Hematopoietic multipotent progenitor cell treated with erythropoietin and hydrocortisone succinate and interleukin-3 and kit ligand, for 17 days (in vitro differentiated cells): ENCODE data around the gene MS4A7.
"Not testable (repeated sequence)": the region's sequence is repeated elsewhere in the genome, so short reads cannot be mapped to it uniquely, and the experiment has no call there.

ENCODE experiments used
- DNase-seq: peaks from one replicate; pipeline ENCODE4 v3.0.0-alpha.2; 2015; ENCODE audit warnings: low spot score

Gene MS4A7

GRCh38 chr11:60378354-60378753 lies at the start of gene MS4A7:
TSS of gene MS4A7 (plus strand) at chr11:60378532. CDS start at chr11:60383142, 4,610 bp downstream.
- DNase-seq: no peak

GRCh38 chr11:60332846-60333245 lies 45.5 kb upstream of the MS4A7 start:
- no peak for DNase-seq

DNA sequence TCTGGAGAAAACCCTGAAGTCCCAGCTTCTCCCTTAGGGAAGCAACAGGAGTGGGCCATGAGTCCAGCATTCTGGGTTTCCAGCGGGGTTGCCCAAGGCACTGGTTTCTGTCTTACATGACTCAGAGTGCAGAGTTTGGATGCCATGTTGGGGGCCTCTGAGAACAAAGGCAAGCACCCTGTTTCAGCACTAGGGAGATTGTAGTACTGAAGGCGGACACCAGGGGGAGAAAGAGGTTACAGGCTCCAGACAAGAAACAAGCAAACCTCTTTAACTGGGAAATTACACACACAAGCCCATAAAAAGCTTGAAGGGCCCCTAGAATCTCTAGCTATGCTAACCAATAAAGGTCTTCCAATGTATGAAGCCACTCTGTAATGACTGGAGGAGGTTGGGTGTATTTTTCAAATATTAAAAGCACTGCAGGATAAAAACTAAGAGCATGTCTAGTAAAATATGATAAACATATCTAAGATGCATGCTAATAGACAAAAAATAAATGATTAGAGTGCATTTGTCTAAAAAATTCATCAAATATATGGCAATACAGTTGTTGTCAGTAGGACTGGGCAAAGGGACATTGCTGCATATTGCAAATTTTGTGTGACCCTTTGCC lies 44.2 kb upstream of the MS4A7 start:
- DNase-seq: peak; percentile 39

GRCh38 chr11:60336767-60337391 lies 41.5 kb upstream of the MS4A7 start:
- DNase-seq: no peak

DNA sequence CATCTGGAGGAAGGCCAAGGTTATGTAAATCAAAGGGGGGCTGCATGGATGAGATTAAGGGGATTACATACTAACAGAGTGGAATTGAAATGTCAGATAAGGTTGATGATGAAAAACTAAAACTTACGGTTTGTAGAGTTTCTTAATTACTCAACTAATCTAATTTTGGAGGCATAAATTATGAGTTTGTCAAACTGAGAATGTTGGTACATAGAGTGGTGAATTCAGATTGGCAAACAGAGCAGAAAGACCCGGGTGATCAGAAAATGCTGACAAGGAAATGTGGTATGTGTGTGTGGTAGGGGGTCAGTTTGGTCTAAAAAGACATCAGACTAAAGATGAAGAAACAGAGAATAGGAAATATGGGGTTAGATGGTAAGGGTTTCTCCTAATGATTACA lies 40.3 kb upstream of the MS4A7 start:
- no peak for DNase-seq

GRCh38 chr11:60339356-60339755 lies 39.0 kb upstream of the MS4A7 start:
- no peak for DNase-seq

DNA sequence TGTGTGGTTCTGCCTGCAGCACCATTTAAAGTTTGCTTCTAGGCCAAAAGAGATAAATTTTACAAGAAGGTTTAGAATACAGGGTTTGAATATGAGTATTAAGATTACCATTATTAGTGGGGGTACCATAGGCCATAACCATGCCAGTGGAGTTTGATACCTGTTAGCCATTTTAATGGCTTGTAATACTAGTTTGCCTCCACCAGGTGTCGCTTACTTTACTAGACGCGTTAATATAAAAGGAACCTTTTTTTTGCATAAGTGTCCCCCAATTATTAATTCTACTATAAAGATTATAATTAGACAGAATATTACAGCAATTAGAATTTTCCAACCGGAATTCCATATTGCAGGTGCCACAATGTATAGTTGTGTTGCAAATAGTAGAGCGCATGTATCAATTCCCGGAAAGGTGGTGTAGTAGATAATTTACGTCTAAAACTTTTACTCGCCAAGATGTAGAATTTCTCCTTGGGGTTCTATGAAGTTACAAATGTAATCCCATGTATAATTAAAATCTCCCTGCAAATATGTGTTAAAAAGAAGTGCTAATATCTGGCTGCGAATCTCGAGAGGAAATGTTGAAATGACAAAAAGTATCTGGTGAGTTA lies 35.1 kb upstream of the MS4A7 start:
- peak; percentile 8 for DNase-seq

GRCh38 chr11:60344146-60344545 lies 34.2 kb upstream of the MS4A7 start:
- no peak for DNase-seq

DNA sequence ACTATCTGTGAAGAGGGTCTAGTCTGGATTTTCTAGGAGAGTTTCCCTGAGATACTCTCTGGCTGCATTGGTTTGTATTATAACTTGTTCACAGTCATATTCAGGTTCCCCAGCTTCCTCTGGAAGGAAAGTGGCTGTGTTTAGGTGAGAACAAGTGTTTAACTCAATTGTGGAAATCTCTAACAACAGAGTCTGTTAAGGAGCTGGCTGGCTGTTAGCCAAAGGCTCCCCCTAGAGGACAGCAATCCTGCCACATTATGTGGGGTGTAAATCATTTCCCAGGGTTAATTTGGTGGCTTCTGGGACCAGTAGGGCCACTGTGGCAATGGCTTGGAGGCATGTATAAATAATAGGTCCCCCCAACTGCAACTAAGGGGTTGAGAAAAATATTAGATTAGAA lies 32.8 kb upstream of the MS4A7 start:
- no peak for DNase-seq

DNA sequence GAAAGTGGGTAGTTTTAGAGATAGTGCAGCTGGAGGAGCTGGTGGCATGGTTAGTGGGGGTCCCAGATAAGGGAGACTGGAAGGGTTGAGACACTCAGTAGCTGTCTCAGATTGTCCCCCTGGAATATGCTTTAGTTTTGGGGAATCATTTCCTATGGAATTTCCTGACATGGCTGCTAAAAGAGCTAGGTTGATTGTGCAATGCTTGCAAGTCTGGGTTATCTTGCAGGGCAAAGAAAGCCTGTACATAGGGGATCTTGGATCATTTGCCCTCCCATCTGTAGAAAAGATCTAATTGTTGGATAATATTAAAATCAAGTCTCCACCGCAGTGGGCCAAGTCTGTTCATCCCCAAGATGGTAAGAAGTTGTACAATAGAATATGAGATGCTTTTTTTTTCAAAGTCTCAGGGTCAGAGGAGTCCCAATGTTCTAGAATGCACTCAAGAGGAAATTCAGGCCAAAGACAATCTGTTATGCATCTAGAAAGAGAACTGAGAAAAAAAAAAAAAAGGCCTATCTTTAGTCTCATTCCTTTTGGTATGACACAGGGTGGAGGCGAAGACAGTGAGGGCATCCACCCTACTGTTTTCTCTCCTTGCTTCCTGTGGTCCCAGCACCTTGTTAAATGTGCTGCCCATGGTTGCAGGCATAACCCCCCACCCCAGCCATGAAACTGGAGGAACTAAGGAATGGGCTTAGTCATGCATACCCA lies 31.1 kb upstream of the MS4A7 start:
- no peak for DNase-seq

GRCh38 chr11:60348116-60348515 lies 30.2 kb upstream of the MS4A7 start:
- DNase-seq: no peak

DNA sequence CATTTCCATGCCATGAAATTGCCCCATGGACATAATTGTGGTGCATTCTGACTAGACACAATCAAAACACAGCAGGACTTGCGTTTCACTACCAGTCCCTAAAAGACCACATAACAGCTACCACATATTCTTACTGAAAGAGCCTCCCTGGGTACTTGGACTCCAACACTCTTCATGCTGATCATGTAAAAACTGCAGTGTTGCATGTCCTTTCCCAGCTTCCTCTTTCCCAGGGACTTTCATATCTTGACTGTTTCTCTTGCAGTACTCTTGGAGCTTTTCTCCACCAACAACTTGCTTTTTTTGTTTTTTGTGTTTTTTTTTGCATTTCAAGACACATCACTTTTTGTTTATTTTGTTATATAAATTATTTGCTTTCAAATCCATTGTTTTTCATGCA lies 28.3 kb upstream of the MS4A7 start:
- no peak for DNase-seq

GRCh38 chr11:60357771-60358170 lies 20.6 kb upstream of the MS4A7 start:
- no peak for DNase-seq

GRCh38 chr11:60360621-60361020 lies 17.7 kb upstream of the MS4A7 start:
- DNase-seq: no peak

DNA sequence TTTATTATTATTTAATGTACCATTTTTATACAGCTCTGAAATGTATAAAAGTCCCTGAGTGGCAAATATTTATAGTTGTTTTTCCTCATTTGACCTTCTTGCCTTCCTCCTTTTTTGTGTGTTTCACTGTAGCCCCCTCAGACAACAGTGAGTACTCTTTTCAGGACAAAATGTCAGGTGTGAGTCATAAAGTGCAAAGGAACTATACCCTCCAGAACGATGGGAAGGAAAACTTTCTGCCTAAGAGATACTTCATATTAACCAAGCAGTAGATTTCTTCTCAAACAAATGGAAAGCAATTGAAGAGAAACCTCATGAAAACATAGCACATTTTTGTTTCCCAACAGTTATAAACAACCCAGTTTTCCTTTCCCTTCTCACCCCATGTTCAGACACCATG lies 16.1 kb upstream of the MS4A7 start:
- no peak for DNase-seq

GRCh38 chr11:60363542-60364470 lies 14.5 kb upstream of the MS4A7 start:
- peak; percentile 48 for DNase-seq

DNA sequence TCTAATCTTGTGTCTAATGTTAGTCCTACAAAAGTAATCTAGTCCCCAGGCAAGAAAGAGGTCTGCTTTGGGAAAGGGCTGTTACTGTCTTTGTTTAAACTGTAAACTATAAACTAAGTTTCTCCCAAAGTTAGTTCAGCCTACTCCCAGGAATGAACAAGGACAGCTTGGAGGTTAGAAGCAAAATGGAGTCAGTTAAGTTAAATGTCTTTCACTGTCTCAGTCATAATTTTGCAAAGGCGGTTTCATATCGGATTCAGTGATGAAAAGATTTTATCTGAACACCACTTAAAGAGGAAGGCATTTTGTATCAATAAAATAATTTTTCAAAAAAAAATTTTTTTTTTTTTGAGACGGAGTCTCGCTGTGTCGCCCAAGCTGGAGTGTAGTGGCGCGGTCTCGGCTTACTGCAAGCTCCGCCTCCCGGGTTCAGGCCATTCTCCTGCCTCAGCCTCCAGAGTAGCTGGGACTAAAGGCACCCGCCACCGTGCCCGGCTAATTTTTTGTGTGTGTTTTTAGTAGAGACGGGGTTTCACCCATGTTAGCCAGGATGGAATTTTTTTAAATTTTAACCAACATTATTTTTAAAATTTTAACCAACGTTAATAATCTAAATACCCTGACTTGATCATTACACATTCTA lies 11.9 kb upstream of the MS4A7 start:
- not testable (repeated sequence) for DNase-seq

- DNase-seq: no peak
These were observed 11.3 kb upstream of the MS4A7 start for GRCh38 chr11:60367009-60367408.

GRCh38 chr11:60367896-60368295 lies 10.4 kb upstream of the MS4A7 start:
- DNase-seq: no peak

DNA sequence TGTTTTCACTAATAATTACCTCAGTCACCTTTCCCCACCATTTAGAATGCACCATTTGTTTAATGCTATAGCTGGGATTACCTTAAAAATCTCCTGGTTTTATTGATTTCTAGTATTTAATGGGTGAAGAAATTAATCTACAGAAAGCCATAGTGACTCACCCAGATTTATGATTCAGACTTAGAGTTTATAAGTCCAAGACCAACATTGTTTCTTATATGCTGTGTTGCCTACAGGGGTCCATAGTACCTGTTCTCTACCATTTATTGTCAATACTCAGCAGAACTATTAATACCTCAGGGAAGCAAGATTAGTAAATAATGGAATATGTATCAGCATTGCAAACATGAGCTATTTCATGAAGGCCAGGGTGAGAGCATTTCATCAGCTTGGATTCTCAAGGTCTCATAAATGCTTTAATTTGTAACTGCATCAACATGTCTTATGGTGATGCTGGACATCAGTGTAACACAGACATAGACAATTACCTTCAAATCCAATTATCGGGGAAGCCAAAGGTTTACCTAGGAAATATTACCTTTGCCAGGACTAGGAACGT lies 8.0 kb upstream of the MS4A7 start:
- no peak for DNase-seq

GRCh38 chr11:60370811-60371298 lies 7.5 kb upstream of the MS4A7 start:
- DNase-seq: no peak
